ENCODE data around the gene CDR2L.
"Not testable (repeated sequence)": the region's sequence is repeated elsewhere in the genome, so short reads cannot be mapped to it uniquely, and the experiment has no call there.

The CDR2L gene

DNA sequence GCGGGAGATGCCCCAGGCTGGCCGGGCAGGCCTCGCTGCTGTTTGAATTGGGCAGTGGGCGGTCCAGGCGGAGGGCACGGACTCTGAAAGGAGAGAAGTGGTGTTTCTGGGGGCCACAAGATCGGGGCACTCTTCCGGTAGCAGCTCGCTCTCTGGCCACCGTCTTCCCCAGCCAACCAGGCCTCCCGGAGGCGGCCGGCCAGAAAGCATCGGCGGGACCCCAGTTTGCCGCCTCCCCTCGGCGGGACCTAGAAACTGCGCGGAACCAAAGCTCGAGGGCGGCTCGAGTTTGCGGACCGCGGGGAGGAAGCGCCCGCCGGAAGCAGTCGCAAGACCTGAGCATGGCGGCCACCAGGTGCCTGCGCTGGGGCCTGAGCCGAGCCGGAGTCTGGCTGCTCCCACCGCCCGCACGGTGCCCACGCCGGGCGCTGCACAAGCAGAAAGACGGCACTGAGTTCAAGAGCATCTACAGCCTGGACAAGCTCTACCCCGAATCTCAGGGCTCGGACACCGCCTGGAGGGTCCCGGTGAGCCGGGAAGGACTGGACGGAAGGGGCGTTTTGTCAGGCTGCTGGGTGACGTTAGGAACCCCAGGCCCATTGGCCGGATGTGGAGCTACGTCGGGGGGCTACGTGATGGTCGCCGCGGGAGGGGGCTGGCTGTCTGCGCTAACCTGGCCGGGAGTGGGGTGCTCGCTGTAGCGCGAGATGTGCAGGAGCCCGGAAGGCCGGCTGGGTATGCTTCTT, 25.1 kb downstream of the CDR2L start, which contains the start of gene MRPL58:
Gene MRPL58 (plus strand): TSS at position 325 of the 746 bp plus-strand sequence. CDS start 17 bp downstream, at position 342.
- peak; percentile 54 for DNase-seq

DNA sequence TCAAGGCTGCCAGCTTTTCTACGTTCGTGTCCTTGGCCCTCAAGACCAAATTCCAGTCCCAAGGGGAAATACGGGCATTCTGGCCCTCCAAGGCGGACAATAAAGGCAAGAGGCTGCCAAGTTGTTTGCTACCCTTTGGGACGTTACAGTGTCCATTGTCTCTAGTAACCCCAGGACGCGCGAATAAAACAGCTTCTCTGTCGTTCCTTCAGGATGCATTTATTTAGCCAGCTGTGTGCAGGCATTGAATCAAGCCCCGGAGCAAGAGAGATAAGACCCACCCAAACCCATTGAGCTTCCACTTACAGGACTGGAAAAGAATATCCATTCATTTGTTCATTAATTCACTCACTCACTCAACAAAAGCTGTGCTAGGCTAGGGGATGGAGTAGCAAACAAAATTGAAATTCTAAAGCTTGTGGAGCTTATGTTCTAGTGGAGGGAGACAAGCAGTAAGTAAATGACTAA, 25.7 kb downstream of the CDR2L start:
- no peak for DNase-seq

GRCh38 chr17:75019146-75019545, 31.7 kb downstream of the CDR2L start:
- DNase-seq = no peak

- no peak for DNase-seq
Observed at GRCh38 chr17:75019710-75020109, 32.3 kb downstream of the CDR2L start.

DNA sequence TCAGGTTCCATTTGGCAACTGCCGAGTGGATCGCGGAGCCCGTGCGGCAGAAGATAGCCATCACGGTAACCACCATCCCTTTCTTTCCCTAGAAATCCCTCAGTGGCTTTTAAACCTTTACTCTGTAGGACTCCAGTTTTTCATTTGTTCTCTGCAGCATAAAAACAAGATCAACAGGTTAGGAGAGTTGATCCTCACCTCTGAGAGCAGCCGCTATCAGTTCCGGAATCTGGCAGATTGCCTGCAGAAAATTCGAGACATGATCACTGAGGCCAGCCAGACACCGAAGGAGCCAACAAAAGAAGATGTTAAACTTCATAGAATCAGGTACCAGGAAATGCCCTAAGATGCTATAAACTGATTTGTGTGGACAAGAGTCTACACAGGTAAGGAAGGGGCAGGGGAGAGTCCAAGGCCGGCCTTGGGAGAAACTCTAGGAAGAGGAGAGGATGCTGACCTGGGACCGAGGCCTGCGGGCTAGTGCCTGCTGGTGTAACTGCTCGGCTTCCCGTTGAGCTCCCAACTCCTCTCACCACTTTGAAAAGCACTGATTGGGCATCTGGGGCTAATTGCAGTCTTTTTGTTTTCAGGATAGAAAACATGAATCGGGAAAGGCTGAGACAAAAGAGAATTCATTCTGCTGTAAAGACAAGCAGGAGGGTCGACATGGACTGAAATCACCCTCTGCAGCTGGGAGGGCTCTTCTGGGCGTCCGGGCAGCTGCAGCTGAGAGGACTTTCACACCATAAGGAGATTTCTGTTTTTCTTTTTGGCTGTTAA, 33.1 kb downstream of the CDR2L start:
- no peak for DNase-seq

GRCh38 chr17:75024686-75025397, 37.4 kb downstream of the CDR2L start:
- no peak for DNase-seq

GRCh38 chr17:75025398-75025734, 37.9 kb downstream of the CDR2L start:
- DNase-seq = not testable (repeated sequence)

GRCh38 chr17:75026650-75027049, 39.2 kb downstream of the CDR2L start:
- not testable (repeated sequence) for DNase-seq

- DNase-seq = no peak
Observed at GRCh38 chr17:75030161-75030560, 42.7 kb downstream of the CDR2L start.

DNA sequence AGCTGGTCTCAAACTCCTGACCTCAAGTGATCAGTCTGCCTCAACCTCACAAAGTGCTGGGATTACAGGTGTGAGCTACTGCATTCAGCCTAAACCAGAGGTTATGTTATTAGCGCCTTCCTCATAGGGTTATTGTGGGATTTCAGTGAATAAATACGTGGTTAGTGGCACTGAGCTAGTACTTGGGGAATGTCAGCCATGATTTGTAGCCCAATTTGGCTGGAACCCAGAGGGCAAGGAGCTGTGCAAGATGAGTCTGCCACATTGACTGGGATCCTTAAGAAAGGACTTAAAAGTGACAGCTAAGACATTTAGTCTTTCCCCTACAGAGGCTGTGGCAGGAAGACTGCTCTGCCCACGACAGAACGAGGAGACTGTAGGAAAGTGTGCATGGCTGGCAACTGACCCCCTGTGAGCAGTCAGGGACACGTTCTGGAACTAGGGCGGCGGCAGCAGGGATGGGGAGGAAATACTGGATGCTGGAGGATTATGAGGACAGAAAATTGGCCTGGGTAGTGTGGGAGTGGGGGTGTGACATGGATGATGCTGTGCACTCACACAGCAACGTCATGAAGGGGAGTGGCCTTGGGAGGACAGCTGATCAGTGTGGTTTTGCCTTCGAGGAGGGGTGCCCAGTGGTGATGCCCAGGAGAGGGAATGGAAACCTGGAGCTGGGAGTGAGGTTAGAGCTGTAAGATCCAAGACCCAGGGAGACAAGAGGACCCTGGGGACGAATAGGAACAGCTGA, 44.7 kb downstream of the CDR2L start:
- peak; percentile 17 for DNase-seq

GRCh38 chr17:75032720-75033280, 45.4 kb downstream of the CDR2L start:
- no peak for DNase-seq

DNA sequence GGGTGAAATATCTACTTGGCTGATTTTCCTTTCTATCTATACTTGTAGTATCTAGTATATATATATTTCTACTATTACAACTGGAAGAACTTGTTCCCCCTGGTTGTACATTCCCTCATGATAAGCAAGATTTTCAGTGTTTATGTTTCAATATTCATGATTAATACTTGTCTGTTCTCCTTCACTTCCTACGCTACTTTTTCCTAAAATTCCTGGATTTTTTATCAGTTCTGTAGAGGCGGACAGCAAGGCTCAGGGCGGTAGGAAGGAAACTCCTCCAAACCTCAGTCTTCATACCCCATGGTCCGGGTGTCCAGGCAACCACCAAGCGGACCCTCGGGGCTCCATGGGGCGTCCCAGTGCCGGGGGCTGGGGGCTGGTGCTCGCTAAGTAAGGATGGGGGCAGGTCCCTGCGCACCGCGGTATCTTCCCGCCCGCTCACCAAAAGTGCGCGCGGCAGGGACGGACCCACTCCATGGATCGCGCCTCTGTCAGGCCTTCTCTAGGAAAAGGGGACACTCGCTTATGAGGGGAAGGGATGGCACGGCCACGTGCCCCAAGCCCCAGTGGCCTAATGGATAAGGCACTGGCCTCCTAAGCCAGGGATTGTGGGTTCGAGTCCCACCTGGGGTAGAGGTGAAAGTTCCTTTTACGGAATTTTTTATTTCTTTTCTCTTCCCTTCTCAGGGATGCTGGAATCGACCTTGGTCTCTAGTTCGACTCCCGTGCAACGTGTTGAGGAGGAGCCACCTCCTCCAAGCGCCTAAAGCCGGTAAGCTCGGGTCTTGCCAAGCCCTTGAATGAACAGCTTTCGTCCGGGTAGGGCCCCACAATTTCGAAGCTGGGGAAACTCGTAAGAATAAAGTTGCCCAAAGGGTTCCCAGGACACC, 46.2 kb downstream of the CDR2L start:
- peak; percentile 81 for DNase-seq

- DNase-seq = peak; percentile 63
Observed at GRCh38 chr17:75034236-75034908, 46.9 kb downstream of the CDR2L start.

DNA sequence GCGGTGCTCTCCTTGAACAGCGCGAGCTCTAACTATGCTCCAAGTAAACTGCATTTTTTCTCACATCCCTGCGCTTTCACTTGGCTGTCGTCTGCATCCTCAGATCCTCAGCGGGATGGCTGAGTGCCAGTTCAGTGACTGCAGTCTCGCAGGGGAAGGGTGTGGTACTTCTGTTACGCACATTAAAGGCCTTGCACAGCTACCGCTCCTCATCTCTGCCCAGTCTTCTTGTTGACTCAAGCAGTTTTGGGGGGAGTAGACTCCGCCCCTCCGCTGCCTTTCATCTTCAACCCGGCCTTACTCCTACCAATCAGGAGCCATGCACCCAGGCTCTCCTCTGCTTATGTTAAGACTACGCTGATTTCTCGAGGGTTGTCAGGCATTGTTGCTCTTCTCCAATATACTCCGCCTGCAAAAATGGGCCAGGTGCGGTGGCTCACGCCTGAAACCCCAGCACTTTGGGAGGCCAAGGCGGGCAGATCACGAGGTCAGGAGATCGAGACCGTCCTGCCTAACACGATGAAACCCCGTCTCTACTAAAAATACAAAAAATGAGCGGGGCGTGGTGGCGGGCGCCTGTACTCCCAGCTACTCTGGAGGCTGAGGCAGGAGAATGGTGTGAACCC, 49.3 kb downstream of the CDR2L start:
- DNase-seq = peak; percentile 88

DNA sequence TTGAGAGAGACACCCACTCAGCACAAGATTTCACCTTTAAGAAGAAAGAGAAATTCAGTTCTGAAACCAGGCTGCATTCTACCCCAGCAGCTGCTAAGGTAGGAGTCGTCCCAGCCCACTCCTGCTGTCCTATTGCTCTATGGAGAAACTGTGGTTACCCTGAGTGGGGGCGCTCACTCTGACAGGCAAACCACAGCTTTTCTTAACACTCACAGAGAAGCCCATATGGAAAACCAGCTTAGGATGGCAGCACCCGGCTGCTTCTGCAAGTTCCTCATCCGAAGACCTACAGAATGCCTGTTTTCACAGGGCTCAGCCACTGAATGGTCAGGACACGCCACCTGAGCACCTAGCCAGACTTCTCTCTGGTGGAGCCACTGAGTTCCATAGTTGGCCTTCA, 51.8 kb downstream of the CDR2L start:
- DNase-seq = no peak

- DNase-seq = no peak
Observed at GRCh38 chr17:75041656-75042280, 54.3 kb downstream of the CDR2L start.

DNA sequence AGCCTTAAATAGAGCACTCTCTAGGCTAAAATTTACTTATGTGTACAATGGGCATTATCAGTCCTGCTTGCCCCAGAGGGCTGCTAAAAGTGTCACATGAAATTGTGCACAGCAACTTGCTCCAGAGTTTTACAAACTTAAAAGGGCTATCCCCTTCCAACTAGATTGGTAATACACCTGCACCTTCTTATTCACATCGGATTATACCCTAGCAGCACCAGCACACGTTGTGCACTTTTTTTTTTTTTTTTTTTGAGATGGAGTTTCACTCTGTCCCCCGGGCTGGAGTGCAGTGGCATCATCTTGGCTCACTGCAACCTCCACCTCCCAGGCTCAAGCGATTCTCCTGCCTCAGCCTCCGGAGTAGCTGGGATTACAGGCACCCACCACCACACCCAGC, 56.4 kb downstream of the CDR2L start:
- DNase-seq = not testable (repeated sequence)

- DNase-seq = no peak
Observed at GRCh38 chr17:75044716-75045115, 57.3 kb downstream of the CDR2L start.

GRCh38 chr17:75045946-75046406, 58.5 kb downstream of the CDR2L start:
- DNase-seq = not testable (repeated sequence)
